K562 (cell line): ENCODE measurements around the gene EPHB1. TPM values are rescaled to one million over a fixed set of nuclear protein-coding genes. Genes with fewer than 3 reads are reported as not detected.

Experiments
- ATAC-seq: fragments of 200-7000 bp; cut with Tn5 transposase; 3 replicates; pipeline ENCODE4 v1.9.1; 2020; ENCODE audit warnings: moderate library complexity
- BruUV-seq: library from RNA; stranded (reverse); fragments of 400-500 nt; replicated peaks from 2 replicates; lab custom pipeline; 2021; lab: Mats Ljungman, UMichigan
- CTCF ChIA-PET: fragments of 300-600 bp; formaldehyde crosslinking; extraction: SDS; loops from one replicate; lab custom pipeline; 2021; ENCODE audit warnings: low intra/inter-chr PET ratio; lab: Yijun Ruan, JAX
- POLR2A ChIA-PET: fragments of 300-600, 350-650 bp; sonication (Branson Sonifier 250); formaldehyde crosslinking; extraction: SDS; loops from one replicate; lab custom pipeline; 2021; ENCODE audit warnings: antibody characterized with exemption, inconsistent platforms; lab: Yijun Ruan, JAX
- DNase-seq, 4 experiments: peaks; one replicate each; pipeline versions ENCODE4 v3.0.0 to v3.0.0-alpha.2; 2011 to 2018; ENCODE audit warnings: low spot score in 3 of 4, mixed read lengths in 3 of 4; ENCODE audit errors: extremely low read depth in 1 of 4
- FAIRE-seq: peaks from 2 replicates; lab custom pipeline; 2011; peaks lifted over from hg19 to GRCh38; lab: Jason Lieb, UNC
- H2AFZ ChIP-seq: 2 replicates; pipeline ENCODE4 v1.6.0; 2011; ENCODE audit warnings: low read depth, low read length, control low read depth, inconsistent platforms
- H3K27ac ChIP-seq: fragments of 200-600 bp; 3 replicates; pipeline ENCODE4 v1.8.0; 2011; ENCODE audit warnings: low read depth, mild to moderate bottlenecking, control low read depth, inconsistent platforms, low read length, moderate library complexity, mixed read lengths; ENCODE audit errors: extremely low read depth
- H3K27me3 ChIP-seq, 2 experiments: fragments of 300-600 bp in 1 of 2; 2 replicates in 1 of 2; 3 replicates in 1 of 2; pipeline versions ENCODE4 v1.6.0 to v1.8.0; 2011; ENCODE audit warnings: inconsistent platforms in 2 of 2, low read length in 2 of 2, mild to moderate bottlenecking in 1 of 2, mixed read lengths in 1 of 2, moderate library complexity in 1 of 2; ENCODE audit not compliant: control insufficient read depth in 2 of 2, insufficient read depth in 2 of 2
- H3K36me3 ChIP-seq: fragments of 300-600 bp; 3 replicates; pipeline ENCODE4 v1.8.0; 2011; ENCODE audit warnings: mild to moderate bottlenecking, low read length, inconsistent platforms; ENCODE audit not compliant: control insufficient read depth, insufficient read depth
- H3K4me1 ChIP-seq, 2 experiments: fragments of 200-600 bp in 1 of 2; replicated peaks in 1 of 2; 2 replicates in 1 of 2; 3 replicates in 1 of 2; pipeline versions ENCODE4 v1.5.1 to v1.8.0; 2011; ENCODE audit warnings: inconsistent platforms in 2 of 2, low read length in 2 of 2, mild to moderate bottlenecking in 1 of 2, mixed read lengths in 1 of 2, moderate library complexity in 1 of 2; ENCODE audit not compliant: control insufficient read depth in 2 of 2, insufficient read depth in 2 of 2
- H3K4me2 ChIP-seq: 2 replicates; pipeline ENCODE4 v1.6.1; 2011; ENCODE audit warnings: low read length, control low read depth, inconsistent platforms, mixed read lengths; ENCODE audit not compliant: insufficient read depth
- H3K4me3 ChIP-seq: fragments of 200-600 bp; sonication (generic), shearing (Covaris generic); 2 replicates; pipeline ENCODE4 v1.5.1; 2016; ENCODE audit warnings: control low read depth, inconsistent platforms
- H3K79me2 ChIP-seq: fragments of 200-600 bp; 3 replicates; pipeline ENCODE4 v1.8.0; 2011; ENCODE audit warnings: low read length, inconsistent platforms; ENCODE audit not compliant: control insufficient read depth, insufficient read depth
- H3K9ac ChIP-seq, 2 experiments: 2 replicates each; pipeline versions ENCODE4 v1.6.0 to v1.6.1; 2011; ENCODE audit warnings: low read depth in 2 of 2, low read length in 2 of 2, control low read depth in 1 of 2, inconsistent platforms in 1 of 2, mild to moderate bottlenecking in 1 of 2, mixed read lengths in 1 of 2; ENCODE audit not compliant: insufficient read depth in 1 of 2
- H3K9me1 ChIP-seq: one replicate; pipeline ENCODE4 v1.6.0; 2011; ENCODE audit warnings: inconsistent platforms, mild to moderate bottlenecking, low read length, moderate library complexity; ENCODE audit not compliant: control insufficient read depth, insufficient read depth
- H3K9me3 ChIP-seq: replicated peaks from 2 replicates; pipeline ENCODE4 v1.5.1; 2011; ENCODE audit warnings: low read depth, low read length, inconsistent platforms; ENCODE audit not compliant: control insufficient read depth, insufficient read depth
- H4K20me1 ChIP-seq: replicated peaks from 2 replicates; pipeline ENCODE4 v1.6.1; 2011; ENCODE audit warnings: low read length, inconsistent platforms, mixed read lengths; ENCODE audit not compliant: control insufficient read depth, insufficient read depth
- BCL6 ChIP-seq: fragments of 250-450 bp; sonication (Bioruptor Pico); IDR thresholded peaks from 2 replicates; pipeline ENCODE4 v1.4.0; 2020
- CC2D1A ChIP-seq: fragments of 450-650 bp; IDR thresholded peaks from 2 replicates; pipeline ENCODE4 v1.6.1; 2017; ENCODE audit warnings: mild to moderate bottlenecking
- CEBPG ChIP-seq, 3 experiments: fragments of 200-800 bp in 1 of 3; sonication (Bioruptor generic) in 1 of 3; sonication (generic) in 1 of 3; formaldehyde crosslinking in 1 of 3; IDR thresholded peaks in 2 of 3; conservative IDR thresholded peaks in 1 of 3; 2 replicates each; pipeline versions ENCODE4 v1.6.1 to v1.8.0; 2016 to 2022; ENCODE audit warnings: missing compliant biosample characterization in 2 of 3, missing genetic modification characterization in 2 of 3, mild to moderate bottlenecking in 1 of 3, missing genetic modification reagents in 1 of 3
- ERF ChIP-seq: fragments of 450-650 bp; formaldehyde crosslinking; IDR thresholded peaks from 2 replicates; pipeline ENCODE4 v1.4.0; 2020; ENCODE audit warnings: mild to moderate bottlenecking, mixed read lengths
- ETS1 ChIP-seq: conservative IDR thresholded peaks from 2 replicates; pipeline ENCODE4 v1.6.1; 2011; ENCODE audit warnings: low read depth, mild to moderate bottlenecking, low read length; ENCODE audit not compliant: control insufficient read depth
- FOXJ2 ChIP-seq: fragments of 200-800 bp; sonication (Bioruptor generic); IDR thresholded peaks from 2 replicates; pipeline ENCODE4 v1.6.1; 2016; ENCODE audit warnings: missing genetic modification characterization, missing compliant biosample characterization
- FOXP4 ChIP-seq: sonication (generic); formaldehyde crosslinking; IDR thresholded peaks from 2 replicates; pipeline ENCODE4 v1.8.0; 2022; ENCODE audit warnings: mild to moderate bottlenecking, missing genetic modification reagents, borderline replicate concordance
- GTF2F1 ChIP-seq: IDR thresholded peaks from 2 replicates; pipeline ENCODE4 v1.6.1; 2011; ENCODE audit warnings: low read depth, low read length, improper control_type of control experiment
- HLTF ChIP-seq: fragments of 450-650 bp; IDR thresholded peaks from 2 replicates; pipeline ENCODE4 v1.6.1; 2016
- HMBOX1 ChIP-seq: sonication (generic); IDR thresholded peaks from 2 replicates; pipeline ENCODE4 v1.6.1; 2016
- KLF10 ChIP-seq: fragments of 250-450 bp; sonication (Bioruptor Pico); IDR thresholded peaks from 2 replicates; pipeline ENCODE4 v1.6.1; 2021; ENCODE audit warnings: matching md5 sums
- SRSF9 ChIP-seq: fragments of 200-400 bp; formaldehyde crosslinking; IDR thresholded peaks from 2 replicates; pipeline ENCODE4 v1.6.1; 2017; ENCODE audit warnings: low read depth, low read length, borderline replicate concordance
- TAF1 ChIP-seq: IDR thresholded peaks from 2 replicates; pipeline ENCODE4 v1.6.1; 2011; ENCODE audit warnings: mild to moderate bottlenecking, low read length, moderate library complexity; ENCODE audit not compliant: insufficient read depth, control insufficient read depth, severe bottlenecking; ENCODE audit errors: extremely low read depth
- ZNF274 ChIP-seq: IDR thresholded peaks from 2 replicates; pipeline ENCODE4 v1.6.1; 2011; ENCODE audit warnings: low read depth, mild to moderate bottlenecking, low read length, moderate library complexity, borderline replicate concordance
- WGBS: fragments of 100-300 bp; shearing (Covaris generic); methylation state at CpG from one replicate; pipeline ENCODE4 v1.1.6; 2016; ENCODE audit warnings: low coverage, mixed read lengths; ENCODE audit not compliant: insufficient coverage; ENCODE audit errors: missing lambda C conversion rate; 5-methylcytosine and 5-hydroxymethylcytosine counted together
- in situ Hi-C: fragments of 300-500 bp; cut with MboI; formaldehyde crosslinking; loops from 4 replicates; pipeline ENCODE4 v1.15.0; 2018; ENCODE audit warnings: inconsistent platforms, mixed read lengths
- intact Hi-C: fragments of 100-400 bp; cut with micrococcal nuclease; formaldehyde crosslinking; loops from 2 replicates; pipeline ENCODE4 v1.14.2; 2022
- polyA plus RNA-seq, 8 experiments: library from polyadenylated mRNA; depleted of rRNA in 4 of 8; stranded (reverse) in 5 of 8; unstranded in 3 of 8; fragments of >200 nt; fragmentation: Nextera tagmentation in 2 of 8; fragmentation: Illumina TruSeq in 1 of 8; extraction: Ambion mirVana in 2 of 8; extraction: Trizol in 1 of 8; gene quantifications; 2 replicates each; pipeline versions ENCODE4 v1.2.1 to v1.2.3, GENCODE V29; 2011 to 2014; ENCODE audit warnings: inconsistent platforms in 1 of 8, missing spikeins in 1 of 8
- total RNA-seq, 7 experiments: library from RNA; depleted of rRNA in 6 of 7; stranded (reverse); fragments of >200 nt in 6 of 7; fragmentation: Illumina TruSeq in 2 of 7; extraction: Trizol in 2 of 7; gene quantifications; 2 replicates each; pipeline versions ENCODE4 v1.2.1 to v1.2.3, GENCODE V29; 2011 to 2021; ENCODE audit warnings: low replicate concordance in 1 of 7

The EPHB1 gene
- total and polyA plus RNA-seq, 9 of the 15 experiments (the other 6 are each of a cell fraction or from before 2014, with no cell fraction given): 0.29 TPM; not detected in 8

GRCh38 chr3:135191708-135192107 is 396.6 kb downstream of the EPHB1 start:
- H3K9me3 ChIP-seq: no peaks in the 10 kb centered on the region
- no peak overlapping the region for H3K4me3 ChIP-seq
- H3K4me1 ChIP-seq: no peaks in the 10 kb centered on the region
- H3K9ac ChIP-seq: no peak overlapping the region
- H3K36me3 ChIP-seq: no peaks in the 10 kb centered on the region
- TF ChIP-seq FOXJ2 (tag) (no peak), FOXP4 (CRISPR knock-in tag) (no peak), ERF (CRISPR knock-in tag) (no peak), KLF10 (CRISPR knock-in tag) (no peak), SRSF9 (no peak), HMBOX1 (no peak), CEBPG (CRISPR knock-in tag; IDR thresholded peaks at IDR 0.05) (no peak), CEBPG (tag; conservative IDR thresholded peaks at IDR 0.05 in 1 of 2, IDR thresholded peaks at IDR 0.05 in 1 of 2) (no peak), ETS1 (no peak), HLTF (no peak), CC2D1A (no peak), ZNF274 (no peak), BCL6 (no peak), TAF1 (no peak), GTF2F1 (no peak)
- TF ChIP-seq, all 486 proteins: peak for 0
- intact Hi-C loops: no loop called here
- no peak for FAIRE-seq
- no peaks in the 10 kb centered on the region for H3K27me3 ChIP-seq
- DNase-seq: no peak
- no peak overlapping the region for H3K4me2 ChIP-seq
- in situ Hi-C loops: no loop called here
- CTCF ChIA-PET: no interaction called here
- no TSS peak for BruUV-seq
- H4K20me1 ChIP-seq: no peaks in the 10 kb centered on the region
- H2AFZ ChIP-seq: no peak overlapping the region
- H3K27ac ChIP-seq: no peak overlapping the region
- POLR2A ChIA-PET: no interaction called here
- H3K79me2 ChIP-seq: no peaks in the 10 kb centered on the region
- H3K9me1 ChIP-seq: no peaks in the 10 kb centered on the region
- 0% methylated on average over 3 of the region's 4 CpGs for WGBS
- ATAC-seq: no peak
